Keratinocyte (primary cell): Measurements from ENCODE around the gene SZT2. TPM values are rescaled to one million over a fixed set of nuclear protein-coding genes. Genes with fewer than 3 reads are reported as not detected.

Experiments used
- DNase-seq: peaks from one replicate; pipeline ENCODE4 v3.0.0-alpha.2; 2011; ENCODE audit warnings: low read depth, missing footprints, low spot score
- FAIRE-seq: peaks from 2 replicates; lab custom pipeline; 2011; peaks lifted over from hg19 to GRCh38; lab: Jason Lieb, UNC
- H2AFZ ChIP-seq: 2 replicates; pipeline ENCODE4 v1.6.0; 2012; ENCODE audit warnings: low read length, control low read depth, inconsistent platforms; ENCODE audit not compliant: control insufficient read depth
- H3K27ac ChIP-seq: 2 replicates; pipeline ENCODE4 v1.5.1; 2011; ENCODE audit warnings: low read length; ENCODE audit not compliant: control insufficient read depth, insufficient read depth
- H3K27me3 ChIP-seq: 3 replicates; pipeline ENCODE4 v1.6.0; 2011; ENCODE audit warnings: low read length; ENCODE audit not compliant: control insufficient read depth, insufficient read depth; ENCODE audit errors: extremely low read depth
- H3K36me3 ChIP-seq, 2 experiments: 2 replicates in 1 of 2; 3 replicates in 1 of 2; pipeline ENCODE4 v1.5.1; 2011; ENCODE audit warnings: low read length in 2 of 2, mild to moderate bottlenecking in 1 of 2; ENCODE audit not compliant: control insufficient read depth in 2 of 2, insufficient read depth in 2 of 2; ENCODE audit errors: extremely low read depth in 1 of 2
- H3K4me1 ChIP-seq: 3 replicates; pipeline ENCODE4 v1.5.1; 2011; ENCODE audit warnings: low read length; ENCODE audit not compliant: control insufficient read depth, insufficient read depth; ENCODE audit errors: extremely low read depth
- H3K4me2 ChIP-seq: 3 replicates; pipeline ENCODE4 v1.6.0; 2011; ENCODE audit warnings: low read depth, low read length; ENCODE audit not compliant: control insufficient read depth, insufficient read depth; ENCODE audit errors: extremely low read depth
- H3K4me3 ChIP-seq, 3 experiments: fragments of 200-600 bp in 1 of 3; sonication (generic) in 1 of 3; 2 replicates in 2 of 3; 3 replicates in 1 of 3; pipeline ENCODE4 v1.5.1; 2011 to 2016; ENCODE audit warnings: low read length in 3 of 3, mild to moderate bottlenecking in 3 of 3, control low read depth in 2 of 3, inconsistent platforms in 1 of 3, low read depth in 1 of 3, mixed read lengths in 1 of 3, mixed run types in 1 of 3, moderate library complexity in 1 of 3; ENCODE audit not compliant: control insufficient read depth in 2 of 3, insufficient read depth in 2 of 3; ENCODE audit errors: extremely low read depth in 1 of 3
- H3K79me2 ChIP-seq: 2 replicates; pipeline ENCODE4 v1.6.0; 2012; ENCODE audit warnings: low read length; ENCODE audit not compliant: control insufficient read depth, insufficient read depth
- H3K9ac ChIP-seq: 3 replicates; pipeline ENCODE4 v1.6.0; 2011; ENCODE audit warnings: low read length; ENCODE audit not compliant: control insufficient read depth, insufficient read depth; ENCODE audit errors: extremely low read depth
- H3K9me1 ChIP-seq: 3 replicates; pipeline ENCODE4 v1.6.0; 2011; ENCODE audit warnings: low read length; ENCODE audit not compliant: control insufficient read depth, insufficient read depth; ENCODE audit errors: extremely low read depth
- H3K9me3 ChIP-seq: 2 replicates; pipeline ENCODE4 v1.5.1; 2012; ENCODE audit warnings: low read depth, low read length; ENCODE audit not compliant: control insufficient read depth
- H4K20me1 ChIP-seq: 3 replicates; pipeline ENCODE4 v1.6.0; 2011; ENCODE audit warnings: low read length; ENCODE audit not compliant: control insufficient read depth, insufficient read depth; ENCODE audit errors: extremely low read depth
- EZH2 ChIP-seq: IDR thresholded peaks from one replicate; pipeline ENCODE4 v1.6.1; 2012; ENCODE audit warnings: inconsistent platforms, mild to moderate bottlenecking, low read length, moderate library complexity
- dilution Hi-C: fragments of 300-500 bp; cut with MboI; formaldehyde crosslinking; loops from one replicate; pipeline ENCODE4 v1.7.0; 2020; ENCODE audit warnings: low sequenced_read_pairs; ENCODE audit not compliant: extremely low pct_ligation_motif_present
- polyA plus RNA-seq, 5 experiments: library from polyadenylated mRNA; depleted of rRNA in 3 of 5; stranded (reverse) in 3 of 5; stranded (forward) in 1 of 5; unstranded in 1 of 5; fragments of >200 nt; gene quantifications; 1 replicate in 1 of 5; 2 replicates in 3 of 5; 3 replicates in 1 of 5; pipeline versions ENCODE4 v1.2.1 to v1.2.3, GENCODE V29; 2011 to 2012; ENCODE audit warnings: missing spikeins in 2 of 5, low read depth in 1 of 5, low replicate concordance in 1 of 5
- TF ChIP-seq, protein P1 (sequence below), 3 experiments: IDR thresholded peaks in 1 of 3; conservative IDR thresholded peaks in 1 of 3; optimal IDR thresholded peaks in 1 of 3; 2 replicates in 2 of 3; 3 replicates in 1 of 3; pipeline versions ENCODE3 to v1.5.1; 2011; ENCODE audit warnings: low read length in 3 of 3, mild to moderate bottlenecking in 3 of 3, moderate library complexity in 2 of 3, control low read depth in 1 of 3, inconsistent platforms in 1 of 3; ENCODE audit not compliant: insufficient read depth in 2 of 3; ENCODE audit errors: extremely low read depth in 1 of 3

The SZT2 gene
- polyA plus RNA-seq, 1 donor (not counting 4 experiments of a cell fraction or from before 2014, with no cell fraction given), result 6.1 TPM

DNA sequence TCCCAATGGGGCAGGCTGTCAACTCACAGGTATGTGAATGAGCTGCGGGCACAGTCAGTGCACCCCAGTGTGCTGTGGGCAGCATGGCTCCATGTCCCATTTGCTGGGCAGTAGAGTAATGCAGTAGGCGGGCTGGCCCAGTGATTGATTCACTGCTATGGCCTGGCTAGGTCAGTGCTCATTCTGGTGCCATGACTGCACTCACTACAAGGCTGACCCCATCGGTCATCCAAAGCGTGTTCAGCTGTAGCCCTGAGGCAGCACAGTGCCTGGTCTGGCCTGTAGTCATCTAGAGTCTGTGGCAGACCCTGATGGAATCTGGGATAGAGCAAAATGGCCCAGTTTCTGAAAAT, 56.7 kb downstream of the SZT2 start:
- FAIRE-seq (no peak), DNase-seq (no peak)
- Histone ChIP-seq H3K9me3 (no peaks in the 10 kb centered on the region), H2AFZ (no peak overlapping the region), H3K27ac (no peak overlapping the region), H3K9me1 (peaks cover 3% of the 10 kb centered on the region), H3K27me3 (no peaks in the 10 kb centered on the region), H3K4me3 (no peak overlapping the region), H4K20me1 (no peaks in the 10 kb centered on the region), H3K4me1 (no peaks in the 10 kb centered on the region), H3K79me2 (no peaks in the 10 kb centered on the region), H3K9ac (no peak overlapping the region), H3K36me3 (peaks cover 62 to 63% of the 10 kb centered on the region in 2 experiments), H3K4me2 (no peak overlapping the region)
- TF ChIP-seq, protein P1, sequence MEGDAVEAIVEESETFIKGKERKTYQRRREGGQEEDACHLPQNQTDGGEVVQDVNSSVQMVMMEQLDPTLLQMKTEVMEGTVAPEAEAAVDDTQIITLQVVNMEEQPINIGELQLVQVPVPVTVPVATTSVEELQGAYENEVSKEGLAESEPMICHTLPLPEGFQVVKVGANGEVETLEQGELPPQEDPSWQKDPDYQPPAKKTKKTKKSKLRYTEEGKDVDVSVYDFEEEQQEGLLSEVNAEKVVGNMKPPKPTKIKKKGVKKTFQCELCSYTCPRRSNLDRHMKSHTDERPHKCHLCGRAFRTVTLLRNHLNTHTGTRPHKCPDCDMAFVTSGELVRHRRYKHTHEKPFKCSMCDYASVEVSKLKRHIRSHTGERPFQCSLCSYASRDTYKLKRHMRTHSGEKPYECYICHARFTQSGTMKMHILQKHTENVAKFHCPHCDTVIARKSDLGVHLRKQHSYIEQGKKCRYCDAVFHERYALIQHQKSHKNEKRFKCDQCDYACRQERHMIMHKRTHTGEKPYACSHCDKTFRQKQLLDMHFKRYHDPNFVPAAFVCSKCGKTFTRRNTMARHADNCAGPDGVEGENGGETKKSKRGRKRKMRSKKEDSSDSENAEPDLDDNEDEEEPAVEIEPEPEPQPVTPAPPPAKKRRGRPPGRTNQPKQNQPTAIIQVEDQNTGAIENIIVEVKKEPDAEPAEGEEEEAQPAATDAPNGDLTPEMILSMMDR (optimal IDR thresholded peaks at IDR 0.05 in 1 of 3, IDR thresholded peaks at IDR 0.05 in 1 of 3, conservative IDR thresholded peaks at IDR 0.05 in 1 of 3; ENCODE audit: extremely low read depth in 1 of 3, insufficient read depth in 2 of 3, low read length in 3 of 3), result no peak
- no peak for TF ChIP-seq EZH2
- dilution Hi-C loops, result no loop called here

DNA sequence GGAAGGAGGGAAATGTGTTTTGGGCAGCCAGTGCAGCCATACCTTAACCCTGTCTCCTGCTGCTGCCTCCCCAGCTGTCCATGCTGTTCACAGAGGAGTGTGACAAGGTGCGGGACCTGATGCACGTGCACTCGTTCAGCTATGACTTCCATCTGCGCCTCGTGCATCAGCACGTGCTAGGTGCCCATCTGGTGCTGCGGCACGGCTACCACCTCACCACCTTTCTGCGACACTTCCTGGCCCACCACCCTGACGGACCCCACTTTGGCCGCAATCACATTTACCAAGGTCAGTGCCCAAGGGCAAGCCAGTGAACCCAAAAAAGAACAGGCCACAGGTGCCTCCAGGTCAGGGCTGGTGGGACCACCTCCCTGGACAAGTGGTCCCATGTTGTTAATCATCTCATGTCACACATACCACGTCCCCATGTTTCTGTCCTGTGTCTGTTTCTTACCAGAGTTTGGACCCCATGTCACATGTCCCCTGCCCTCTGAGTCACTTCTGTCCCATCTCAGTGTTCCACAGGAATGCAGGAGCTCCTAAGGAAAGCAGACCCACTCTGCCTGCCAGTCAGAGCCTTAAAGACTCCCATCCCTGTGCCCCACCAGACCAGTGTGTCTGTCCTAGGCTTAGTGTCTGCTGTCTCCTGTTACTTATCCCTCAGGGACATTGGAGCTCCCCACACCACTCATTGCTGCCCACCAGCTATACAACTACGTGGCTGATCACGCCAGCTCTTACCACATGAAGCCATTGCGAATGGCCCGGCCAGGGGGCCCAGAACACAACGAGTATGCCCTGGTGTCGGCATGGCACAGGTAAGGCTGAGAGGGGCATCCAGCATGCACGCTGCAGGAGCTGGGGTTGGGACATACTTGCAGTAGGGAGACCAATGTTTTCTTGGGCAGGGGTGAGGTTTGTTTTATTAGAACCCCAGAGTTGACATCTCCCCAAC, 57.5 kb downstream of the SZT2 start:
- no peaks in the 10 kb centered on the region for H3K9me3 ChIP-seq
- DNase-seq (no peak), FAIRE-seq (no peak)
- H3K9ac ChIP-seq, result no peak overlapping the region
- no peaks in the 10 kb centered on the region for H3K4me1 ChIP-seq
- no peak overlapping the region for H3K4me2 ChIP-seq
- peaks cover 61 to 67% of the 10 kb centered on the region in 2 experiments for H3K36me3 ChIP-seq
- H2AFZ ChIP-seq, result no peak overlapping the region
- no peak overlapping the region for H3K4me3 ChIP-seq
- H4K20me1 ChIP-seq, result no peaks in the 10 kb centered on the region
- no peak overlapping the region for H3K27ac ChIP-seq
- dilution Hi-C loops, result no loop called here
- H3K9me1 ChIP-seq, result peaks cover 3% of the 10 kb centered on the region
- no peaks in the 10 kb centered on the region for H3K27me3 ChIP-seq
- TF ChIP-seq, protein P1 (optimal IDR thresholded peaks at IDR 0.05 in 1 of 3, IDR thresholded peaks at IDR 0.05 in 1 of 3, conservative IDR thresholded peaks at IDR 0.05 in 1 of 3; ENCODE audit: extremely low read depth in 1 of 3, insufficient read depth in 2 of 3, low read length in 3 of 3), result no peak
- no peak for TF ChIP-seq EZH2
- no peaks in the 10 kb centered on the region for H3K79me2 ChIP-seq
